ENCODE results near the gene BLTP3B. TPM values are rescaled to one million over a fixed set of nuclear protein-coding genes. Genes with fewer than 3 reads are reported as not detected.
A peak's percentile ranks its signal among the peaks of the same experiment; 100 is the strongest.

BLTP3B gene
- polyA plus RNA-seq, 3 donors from 2014 or later, result 15.6 to 24.8 (median 16.4) TPM

DNA sequence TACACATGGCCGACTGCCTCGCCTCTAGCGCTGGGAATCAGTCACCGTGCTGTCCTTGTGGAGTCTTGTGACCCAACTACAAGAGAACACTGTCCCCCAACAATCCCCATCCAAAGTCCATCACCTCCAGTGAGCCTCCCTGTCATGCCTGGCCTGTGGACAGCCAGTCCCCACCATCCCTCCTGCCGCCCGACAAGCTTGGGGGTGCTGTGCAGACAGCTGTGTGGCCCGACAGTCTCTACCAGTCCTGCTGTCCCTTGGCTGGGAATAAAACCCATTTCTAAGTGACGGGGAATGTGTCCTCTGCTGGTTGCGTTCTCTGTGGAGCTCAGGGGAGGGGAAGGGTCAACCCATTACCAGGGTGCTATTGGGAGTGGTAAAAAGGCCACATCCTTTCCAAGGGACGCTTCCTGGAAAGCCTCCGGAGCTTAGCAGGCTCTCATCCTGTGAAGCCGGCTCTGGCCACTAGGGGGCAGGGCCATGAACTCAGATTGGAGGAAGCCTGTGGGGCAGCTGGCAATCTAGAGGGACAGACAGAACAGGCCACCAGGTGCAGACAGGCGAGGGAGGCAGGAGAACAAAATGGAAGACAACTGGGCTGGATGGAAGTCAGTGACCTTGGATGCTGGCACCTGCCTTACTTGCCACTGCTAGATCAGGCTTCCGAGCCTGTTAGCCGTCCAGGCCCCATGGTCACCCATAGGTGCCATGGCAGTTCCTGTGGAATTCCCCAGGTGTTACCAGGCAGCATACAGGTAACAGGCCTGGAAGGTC lies 12.0 kb upstream of the BLTP3B start:
- Mint-ChIP-seq H3K27me3 (ENCODE audit: low read depth in 3 of 3) (peaks cover 0 to 1% (median 0%) of the 10 kb centered on the region in 3 donors), H3K36me3 (no peaks in the 10 kb centered on the region), H3K4me3 (no peak overlapping the region), H3K27ac (peak overlapping the region in 1 of 6 donors; percentile 32), H3K4me1 (peaks cover 6 to 7% of the 10 kb centered on the region in 2 donors), H3K9me3 (no peaks in the 10 kb centered on the region)
- peak; percentile 56 to 63 (median 56) for DNase-seq

DNA sequence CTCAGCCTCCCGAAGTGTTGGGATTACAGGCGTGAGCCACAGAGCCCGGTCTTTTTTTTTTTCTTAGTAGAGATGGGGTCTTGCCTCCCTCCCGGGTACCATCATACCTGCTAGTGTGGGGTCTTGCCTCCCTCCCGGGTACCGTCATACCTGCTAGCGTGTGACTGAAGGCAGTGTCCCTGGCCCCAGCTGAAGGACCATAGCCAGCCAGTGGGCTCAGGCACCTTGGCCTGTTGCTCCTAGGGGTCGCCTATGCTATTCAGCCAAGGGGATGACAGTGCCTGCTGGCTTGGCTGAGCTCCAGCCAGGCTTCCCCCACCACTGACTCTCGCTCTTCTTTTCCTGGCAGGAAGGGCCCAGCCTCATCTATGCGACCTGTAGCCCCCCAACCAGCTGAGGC lies 10.5 kb upstream of the BLTP3B start:
- peaks cover 0 to 1% (median 0%) of the 10 kb centered on the region in 3 donors for H3K27me3 Mint-ChIP-seq (ENCODE audit: low read depth in 3 of 3)
- DNase-seq, result no peak
- no peaks in the 10 kb centered on the region for H3K36me3 Mint-ChIP-seq
- no peak overlapping the region for H3K4me3 Mint-ChIP-seq
- H3K9me3 Mint-ChIP-seq, result no peaks in the 10 kb centered on the region
- peaks cover 6 to 7% of the 10 kb centered on the region in 2 donors for H3K4me1 Mint-ChIP-seq
- H3K27ac Mint-ChIP-seq, result no peak overlapping the region

GRCh38 chr12:100151769-100152168 lies 9.1 kb upstream of the BLTP3B start:
- Mint-ChIP-seq H3K4me1 (peaks cover 6 to 7% of the 10 kb centered on the region in 2 donors), H3K9me3 (no peaks in the 10 kb centered on the region)

DNA sequence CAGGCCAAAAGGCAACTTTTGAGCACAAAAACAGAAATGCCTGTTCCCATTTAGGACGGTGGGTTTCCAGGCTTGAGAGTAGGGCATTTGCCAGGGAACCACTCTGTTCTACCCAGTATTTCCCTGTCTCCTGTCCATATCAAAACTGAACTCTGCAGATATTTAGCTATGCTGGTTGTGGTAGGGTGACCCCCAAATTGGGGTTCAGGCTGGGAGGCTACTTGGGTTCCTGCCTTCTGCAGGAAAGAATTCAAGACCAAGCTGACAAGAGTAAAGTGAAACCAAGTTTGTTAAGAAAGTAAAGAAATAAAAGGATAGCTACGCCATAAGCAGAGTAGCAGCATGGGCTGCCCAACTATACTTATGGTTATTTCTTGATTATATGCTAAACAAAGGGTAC lies 3.6 kb upstream of the BLTP3B start:
- H3K36me3 Mint-ChIP-seq, result no peaks in the 10 kb centered on the region
- H3K27me3 Mint-ChIP-seq (ENCODE audit: low read depth in 3 of 3), result peaks cover 0 to 4% (median 3%) of the 10 kb centered on the region in 3 donors
- H3K4me3 Mint-ChIP-seq, result no peak overlapping the region
- H3K27ac Mint-ChIP-seq, result no peak overlapping the region
- DNase-seq, result no peak
- H3K9me3 Mint-ChIP-seq, result no peaks in the 10 kb centered on the region
- H3K4me1 Mint-ChIP-seq, result peaks cover 14 to 18% of the 10 kb centered on the region in 2 donors

More at GRCh38 chr12:100151769-100152168, 9.1 kb upstream of the BLTP3B start:
- DNase-seq, result no peak
- H3K27ac Mint-ChIP-seq, result no peak overlapping the region
- no peaks in the 10 kb centered on the region for H3K36me3 Mint-ChIP-seq
- H3K4me3 Mint-ChIP-seq, result no peak overlapping the region
- peaks cover 0 to 2% (median 1%) of the 10 kb centered on the region in 3 donors for H3K27me3 Mint-ChIP-seq (ENCODE audit: low read depth in 3 of 3)

- Mint-ChIP-seq H3K27ac (no peak overlapping the region), H3K27me3 (ENCODE audit: low read depth in 3 of 3) (peaks cover 0 to 4% (median 3%) of the 10 kb centered on the region in 3 donors), H3K36me3 (no peaks in the 10 kb centered on the region), H3K4me3 (no peak overlapping the region), H3K4me1 (peaks cover 17 to 24% of the 10 kb centered on the region in 2 donors), H3K9me3 (no peaks in the 10 kb centered on the region)
- no peak for DNase-seq
These were observed 3.0 kb upstream of the BLTP3B start for GRCh38 chr12:100145643-100146042.

GRCh38 chr12:100141998-100142850 lies 450 bp downstream of the BLTP3B start:
- H3K4me3 Mint-ChIP-seq, result peak overlapping the region; percentile 87 to 95 (median 93)
- no peaks in the 10 kb centered on the region for H3K36me3 Mint-ChIP-seq
- peak overlapping the region; percentile 80 to 95 (median 94) for H3K27ac Mint-ChIP-seq
- peaks cover 0 to 4% (median 2%) of the 10 kb centered on the region in 3 donors for H3K27me3 Mint-ChIP-seq (ENCODE audit: low read depth in 3 of 3)
- no peaks in the 10 kb centered on the region for H3K9me3 Mint-ChIP-seq
- DNase-seq, result peak in 1 of 3 donors; percentile 68
- peaks cover 30 to 48% of the 10 kb centered on the region in 2 donors for H3K4me1 Mint-ChIP-seq

GRCh38 chr12:100141666-100141997 lies 1.0 kb downstream of the BLTP3B start:
- Mint-ChIP-seq H3K4me3 (peak overlapping the region; percentile 79 to 95 (median 93)), H3K4me1 (peaks cover 32 to 48% of the 10 kb centered on the region in 2 donors), H3K36me3 (no peaks in the 10 kb centered on the region), H3K9me3 (no peaks in the 10 kb centered on the region), H3K27ac (peak overlapping the region; percentile 80 to 95 (median 92)), H3K27me3 (ENCODE audit: low read depth in 3 of 3) (peaks cover 0 to 4% (median 2%) of the 10 kb centered on the region in 3 donors)
- peak in 2 of 3 donors; percentile 18 to 21 for DNase-seq

DNA sequence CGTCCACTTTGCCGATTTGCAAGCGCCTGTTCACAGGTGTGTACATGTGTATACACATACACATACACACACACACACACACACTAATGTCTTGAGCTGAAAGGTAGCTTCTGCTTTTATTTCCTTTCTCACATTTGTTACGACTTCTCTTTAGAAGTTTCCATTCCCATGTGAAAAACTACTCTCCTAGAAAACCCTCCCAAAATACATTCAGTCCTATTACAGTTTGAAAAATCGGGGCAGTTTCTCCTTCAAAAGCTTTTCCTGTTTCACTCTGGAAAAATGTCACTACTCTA lies 3.9 kb downstream of the BLTP3B start:
- peaks cover 0 to 2% (median 2%) of the 10 kb centered on the region in 3 donors for H3K27me3 Mint-ChIP-seq (ENCODE audit: low read depth in 3 of 3)
- DNase-seq, result no peak
- H3K4me3 Mint-ChIP-seq, result no peak overlapping the region
- H3K36me3 Mint-ChIP-seq, result no peaks in the 10 kb centered on the region
- H3K4me1 Mint-ChIP-seq, result peaks cover 35 to 48% of the 10 kb centered on the region in 2 donors
- no peak overlapping the region for H3K27ac Mint-ChIP-seq
- no peaks in the 10 kb centered on the region for H3K9me3 Mint-ChIP-seq

DNA sequence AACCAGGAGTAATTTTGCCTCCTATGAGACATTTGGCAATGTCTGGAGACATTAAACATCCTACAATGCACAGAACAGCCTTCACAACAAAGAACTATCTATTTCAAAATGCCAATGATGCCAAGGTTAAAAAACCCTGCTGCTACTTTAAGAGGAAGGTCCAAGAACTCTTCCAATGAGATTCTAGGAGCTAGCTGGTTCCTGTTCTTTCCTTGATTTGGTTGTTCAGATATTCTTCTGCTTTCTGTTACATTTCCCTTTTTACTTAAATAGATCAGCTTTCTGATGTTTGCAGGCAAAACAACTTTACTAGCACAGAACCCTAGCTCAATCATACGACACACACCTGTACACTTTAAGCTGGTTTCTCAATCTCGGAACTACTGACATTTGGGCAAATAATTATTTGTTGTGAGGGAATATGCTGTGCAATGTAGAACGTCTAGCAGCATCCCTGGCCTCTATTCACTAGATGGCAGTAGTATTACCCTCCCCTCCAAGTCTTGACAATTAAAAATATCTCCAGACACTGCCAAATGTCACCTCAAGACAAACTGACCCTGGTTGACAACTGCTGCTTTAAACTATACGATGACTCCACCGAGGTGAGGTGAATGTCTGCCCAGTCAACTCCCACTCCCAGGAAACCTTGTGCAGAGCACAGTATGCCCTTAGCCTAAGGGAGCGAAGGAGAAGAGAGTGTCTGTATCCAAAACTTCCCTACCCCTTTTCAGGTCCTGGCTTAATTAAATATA lies 4.4 kb downstream of the BLTP3B start:
- no peak for DNase-seq
- no peaks in the 10 kb centered on the region for H3K9me3 Mint-ChIP-seq

DNA sequence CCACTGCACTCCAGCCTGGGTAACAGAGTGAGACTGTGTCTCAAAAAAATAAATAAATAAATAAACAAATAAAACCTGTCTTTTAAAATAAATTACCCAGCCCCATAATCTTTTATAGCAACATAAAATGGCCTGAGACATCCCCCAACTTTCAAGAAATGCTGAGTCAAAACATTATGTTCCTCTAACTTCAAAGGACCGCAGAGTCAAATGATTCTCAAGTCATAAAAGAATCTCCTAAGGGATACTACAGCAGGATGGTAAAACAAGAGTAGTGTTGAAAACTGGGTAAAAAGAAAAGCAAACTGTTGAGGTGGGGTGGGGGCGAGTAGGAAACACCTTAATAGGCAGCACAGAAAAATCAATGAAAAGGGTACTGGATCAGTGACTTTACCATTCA lies 9.5 kb downstream of the BLTP3B start:
- Mint-ChIP-seq H3K27me3 (ENCODE audit: low read depth in 3 of 3) (no peaks in the 10 kb centered on the region), H3K4me1 (peaks cover 19 to 24% of the 10 kb centered on the region in 2 donors), H3K9me3 (no peaks in the 10 kb centered on the region), H3K27ac (no peak overlapping the region), H3K4me3 (no peak overlapping the region), H3K36me3 (peaks cover 0 to 5% (median 3%) of the 10 kb centered on the region in 3 donors)
- no peak for DNase-seq

More for the DNA sequence above, 4.4 kb downstream of the BLTP3B start:
- Mint-ChIP-seq H3K4me1 (peaks cover 34 to 43% of the 10 kb centered on the region in 2 donors), H3K27me3 (ENCODE audit: low read depth in 3 of 3) (peaks cover 0 to 2% (median 2%) of the 10 kb centered on the region in 3 donors), H3K4me3 (no peak overlapping the region), H3K27ac (no peak overlapping the region), H3K36me3 (no peaks in the 10 kb centered on the region)

DNA sequence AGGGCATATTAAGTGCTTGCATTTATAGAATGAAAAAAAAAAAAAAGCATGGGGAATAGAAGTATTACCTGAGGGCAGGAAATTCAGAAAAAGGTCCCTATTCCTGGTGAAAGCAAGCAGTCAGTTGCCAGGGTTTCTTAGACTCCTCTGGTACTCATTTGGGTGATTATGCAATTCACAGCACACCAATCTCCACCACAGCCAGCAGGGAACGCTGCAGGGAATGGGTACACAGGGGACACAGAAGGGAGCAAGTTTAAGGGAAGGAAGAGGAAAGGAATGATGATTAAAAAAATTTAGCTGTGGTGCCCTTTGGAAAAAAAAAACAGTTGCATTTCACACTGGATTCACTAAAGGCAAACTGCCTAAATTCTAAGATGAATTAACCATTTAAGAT lies 14.2 kb downstream of the BLTP3B start:
- H3K27ac Mint-ChIP-seq, result peak overlapping the region in 5 of 6 donors; percentile 18 to 73 (median 61)
- peaks cover 0 to 5% (median 3%) of the 10 kb centered on the region in 3 donors for H3K36me3 Mint-ChIP-seq
- H3K9me3 Mint-ChIP-seq, result no peaks in the 10 kb centered on the region
- H3K4me3 Mint-ChIP-seq, result peak overlapping the region in 1 of 5 donors; percentile 28
- peaks cover 26 to 48% of the 10 kb centered on the region in 2 donors for H3K4me1 Mint-ChIP-seq
- DNase-seq, result no peak
- H3K27me3 Mint-ChIP-seq (ENCODE audit: low read depth in 3 of 3), result no peaks in the 10 kb centered on the region

- peaks cover 23 to 48% of the 10 kb centered on the region in 2 donors for H3K4me1 Mint-ChIP-seq
- H3K27ac Mint-ChIP-seq, result peak overlapping the region in 5 of 6 donors; percentile 18 to 73 (median 61)
- no peak for DNase-seq
- peak overlapping the region in 2 of 5 donors; percentile 28 to 33 for H3K4me3 Mint-ChIP-seq
- H3K27me3 Mint-ChIP-seq (ENCODE audit: low read depth in 3 of 3), result no peaks in the 10 kb centered on the region
- H3K36me3 Mint-ChIP-seq, result peaks cover 0 to 5% (median 3%) of the 10 kb centered on the region in 3 donors
- H3K9me3 Mint-ChIP-seq, result no peaks in the 10 kb centered on the region
These were observed 14.7 kb downstream of the BLTP3B start for GRCh38 chr12:100127766-100128511.

Measured in immature natural killer cell (primary cell).